Fibroblast of upper back skin (primary cell): ENCODE measurements around the gene EEF2.
"Not testable (repeated sequence)": the region's sequence is repeated elsewhere in the genome, so short reads cannot be mapped to it uniquely, and the experiment has no call there.

Experiments used
- DNase-seq: peaks from one replicate; pipeline ENCODE4 v3.0.0-alpha.2; 2013

EEF2 gene

DNA sequence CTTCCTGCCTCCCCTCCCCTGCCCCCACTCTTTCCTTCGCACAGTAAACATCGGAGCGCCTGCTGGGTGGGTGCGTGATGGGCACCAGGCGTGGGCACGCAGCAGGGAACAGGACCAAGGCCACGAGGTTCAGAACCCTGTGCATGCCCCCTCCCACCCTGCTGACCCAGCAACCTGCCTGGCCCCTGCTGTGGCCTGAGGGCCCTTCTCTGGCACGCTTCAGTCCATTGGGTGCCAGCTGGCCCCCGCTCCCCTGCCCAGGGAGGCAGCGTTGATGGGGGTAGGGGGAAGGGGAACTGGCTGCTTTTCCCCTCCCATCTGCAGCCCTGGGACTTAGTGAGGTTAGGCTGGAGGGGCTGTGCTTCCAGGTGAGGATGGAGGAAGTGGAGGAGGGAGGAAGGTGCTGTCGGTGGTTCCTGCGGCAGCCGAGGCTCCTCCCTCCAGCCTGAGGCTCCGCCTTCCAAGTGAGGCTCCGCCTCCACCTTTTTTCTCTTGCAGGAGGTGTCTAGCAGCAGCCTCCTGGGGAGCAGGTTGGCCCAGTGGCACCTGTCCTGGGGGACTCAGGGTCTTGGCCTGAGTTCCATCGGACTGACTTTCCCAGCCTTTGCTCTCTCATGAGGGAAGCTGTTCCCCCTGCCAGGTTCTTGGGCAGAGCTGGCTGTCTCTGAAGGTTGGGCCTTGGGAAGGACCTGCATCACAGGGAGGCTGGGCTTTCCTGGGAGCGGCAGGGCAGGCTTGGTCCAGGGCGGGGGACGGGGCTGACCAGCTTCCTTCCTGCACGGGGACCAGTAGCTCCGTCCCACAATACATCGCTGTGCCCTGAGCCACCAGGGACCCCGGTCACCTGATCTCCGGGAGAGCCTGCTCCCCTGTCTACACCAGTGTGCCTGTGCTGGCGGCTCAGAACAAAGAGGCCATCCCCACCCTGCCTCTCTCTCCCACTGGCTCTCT is 29.6 kb upstream of the EEF2 start:
- no peak for DNase-seq

DNA sequence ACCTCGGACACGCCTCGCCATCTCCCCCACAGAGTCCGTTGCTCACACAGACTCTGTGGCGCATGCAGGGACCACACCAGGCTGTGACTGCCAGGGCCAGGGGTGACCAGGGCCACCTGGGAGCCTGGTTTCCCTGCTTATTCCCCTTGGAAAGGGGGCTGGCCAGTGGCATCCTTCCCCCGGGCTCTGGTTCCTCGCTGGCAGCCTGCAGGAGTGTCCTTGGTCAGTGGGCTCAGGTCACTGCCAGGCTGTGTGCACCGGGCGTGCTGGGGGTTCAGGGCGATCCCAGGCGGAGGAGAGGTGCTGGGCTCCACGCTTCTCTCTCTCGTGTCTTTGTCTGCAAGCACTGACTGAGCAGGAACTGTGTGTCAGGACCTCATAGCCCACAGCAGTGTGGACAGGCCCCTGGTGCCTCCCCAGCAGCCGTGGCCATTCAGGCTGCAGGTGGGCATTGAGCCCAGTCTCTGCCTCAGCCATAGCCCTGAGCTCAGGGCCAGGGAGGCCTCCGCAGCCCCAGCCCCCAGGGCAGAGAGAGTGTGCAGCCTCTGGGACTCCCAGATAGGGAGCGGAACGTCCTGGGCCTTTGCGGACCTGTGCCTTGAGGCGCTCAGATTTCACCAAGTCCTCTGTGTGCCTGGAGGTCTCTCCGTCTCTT is 28.8 kb upstream of the EEF2 start:
- no peak for DNase-seq

DNA sequence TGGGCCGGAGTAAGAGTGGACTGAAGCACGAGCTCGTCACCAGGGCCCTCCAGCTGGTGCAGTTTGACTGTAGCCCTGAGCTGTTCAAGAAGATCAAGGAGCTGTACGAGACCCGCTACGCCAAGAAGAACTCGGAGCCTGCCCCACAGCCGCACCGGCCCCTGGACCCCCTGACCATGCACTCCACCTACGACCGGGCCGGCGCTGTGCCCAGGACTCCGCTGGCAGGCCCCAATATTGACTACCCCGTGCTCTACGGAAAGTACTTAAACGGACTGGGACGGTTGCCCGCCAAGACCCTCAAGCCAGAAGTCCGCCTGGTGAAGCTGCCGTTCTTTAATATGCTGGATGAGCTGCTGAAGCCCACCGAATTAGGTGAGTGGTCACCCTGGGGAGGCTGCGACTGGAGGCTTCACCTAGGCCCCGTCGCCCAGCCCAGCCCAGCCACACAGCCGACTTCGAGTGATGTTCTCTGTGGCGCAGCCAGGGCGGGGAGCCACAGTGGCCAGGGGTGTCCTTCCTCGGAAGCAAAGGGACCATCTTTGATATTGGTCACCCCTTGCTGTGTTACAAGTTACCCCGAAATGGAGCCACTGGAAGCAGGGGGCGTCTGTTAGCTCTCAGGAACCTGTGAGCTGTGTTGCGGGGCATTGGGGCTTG is 27.8 kb upstream of the EEF2 start:
- DNase-seq: no peak

DNA sequence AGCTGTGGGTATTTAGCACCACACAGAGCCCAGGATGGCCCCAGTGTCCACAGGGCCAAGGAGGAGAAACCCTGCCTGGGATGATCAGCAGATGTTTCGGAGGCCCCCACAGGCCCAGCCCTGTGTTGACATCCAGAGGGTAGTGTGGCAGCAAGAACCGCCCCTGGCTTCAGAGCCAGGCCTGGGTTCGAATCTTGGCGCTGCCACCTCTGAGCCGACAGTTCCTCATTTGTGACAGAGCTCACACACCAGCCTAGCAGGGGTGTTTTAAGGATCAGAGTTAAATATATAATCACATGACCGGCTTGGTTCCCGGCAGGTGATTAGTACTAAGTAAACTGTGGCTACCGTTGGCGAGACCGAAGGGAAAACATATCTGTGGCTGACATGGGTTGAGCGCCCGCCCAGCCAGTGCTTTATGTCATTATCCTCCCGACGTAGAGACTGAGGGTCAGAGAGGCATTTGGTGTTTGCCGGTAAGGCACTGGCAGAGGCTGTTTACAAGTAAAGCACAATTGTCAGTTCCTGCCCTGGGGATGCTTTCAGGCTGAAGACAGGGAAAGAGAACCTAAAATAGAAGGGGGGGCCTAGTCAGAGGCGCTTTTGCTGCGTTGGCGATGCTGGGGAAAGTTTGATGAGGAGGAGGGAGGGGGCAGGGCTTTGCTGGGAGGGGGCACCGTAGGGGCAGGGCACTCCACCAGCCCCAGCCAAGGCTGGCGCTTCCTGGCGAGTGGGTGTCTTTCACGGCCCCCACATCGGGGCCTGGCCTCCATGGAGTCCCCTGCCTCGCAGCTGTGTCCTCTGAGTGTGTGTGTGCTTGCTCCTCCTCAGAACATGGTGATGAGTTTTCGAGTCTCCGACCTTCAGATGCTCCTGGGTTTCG is 27.1 kb upstream of the EEF2 start:
- no peak for DNase-seq

DNA sequence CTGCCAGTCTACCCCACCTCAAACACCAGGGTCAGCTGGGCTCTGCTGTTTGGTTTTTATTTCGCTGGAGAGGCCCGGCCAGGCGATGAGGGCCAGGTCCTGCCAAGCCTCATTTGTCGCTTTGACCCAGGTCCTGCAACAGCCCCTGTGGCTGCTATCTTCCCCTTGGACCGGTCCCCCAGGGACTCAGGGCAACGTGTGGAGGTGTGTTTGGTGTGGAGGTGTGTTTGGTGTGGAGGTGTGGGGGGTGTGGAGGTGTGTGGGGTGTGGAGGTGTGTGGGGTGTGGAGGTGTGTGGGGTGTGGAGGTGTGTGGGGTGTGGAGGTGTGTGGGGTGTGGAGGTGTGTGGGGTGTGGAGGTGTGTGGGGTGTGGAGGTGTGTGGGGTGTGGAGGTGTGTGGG is 26.2 kb upstream of the EEF2 start:
- not testable (repeated sequence) for DNase-seq

DNA sequence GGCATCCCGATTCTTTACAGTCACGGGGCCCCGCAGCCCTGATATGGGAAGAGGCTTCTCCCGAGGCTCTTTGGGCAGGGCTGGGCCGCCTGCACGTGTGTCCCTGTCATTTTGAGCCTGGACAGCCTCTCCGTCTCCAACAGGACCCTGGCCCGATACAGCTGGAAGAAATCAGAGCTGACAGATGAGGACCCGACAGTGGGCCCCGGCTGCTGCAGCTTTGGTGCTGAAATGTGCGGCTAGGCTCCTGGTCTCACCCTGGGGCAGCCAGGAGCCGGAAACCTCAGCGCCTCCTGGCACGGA is 25.5 kb upstream of the EEF2 start:
- no peak for DNase-seq

DNA sequence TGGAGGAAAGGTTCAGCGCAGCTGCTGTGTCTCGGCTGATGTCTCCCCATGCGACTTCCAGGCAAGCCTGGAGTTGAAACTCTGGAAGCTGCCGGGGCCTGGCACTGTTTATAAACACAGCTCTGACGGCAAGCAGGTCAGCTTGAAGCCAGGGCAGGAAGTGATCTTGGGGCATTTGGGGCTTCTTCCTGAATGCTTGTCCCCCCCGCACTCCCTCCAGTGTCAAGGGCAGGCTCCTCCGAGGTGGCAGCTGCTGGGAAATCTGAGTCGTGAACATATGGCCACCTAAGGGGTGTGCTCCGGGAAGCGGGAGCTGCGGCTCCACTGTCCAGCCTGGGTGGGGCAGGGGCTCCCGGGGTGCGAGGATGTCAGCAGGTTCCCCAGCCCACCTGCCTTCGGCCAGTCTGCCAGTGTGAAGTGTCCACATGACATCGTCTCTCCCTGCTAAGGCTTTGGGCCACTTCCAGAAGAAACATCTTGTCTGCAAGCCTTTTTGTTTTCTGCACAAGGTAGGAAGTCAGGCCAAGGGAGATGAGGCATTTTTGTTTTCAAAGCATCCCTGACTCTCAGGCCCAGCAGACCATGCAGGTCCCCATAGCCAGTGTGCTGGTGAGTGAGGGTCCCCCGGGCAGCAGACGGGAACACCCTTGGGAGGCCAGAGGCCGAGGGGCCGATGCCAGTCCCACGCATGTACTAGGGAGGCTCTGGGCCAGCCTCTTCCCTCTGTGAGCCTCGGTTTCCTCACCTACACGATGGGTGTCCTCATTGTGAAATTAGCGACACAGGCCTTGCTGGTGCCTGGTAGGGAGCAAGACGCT is 24.9 kb upstream of the EEF2 start:
- DNase-seq: no peak

DNA sequence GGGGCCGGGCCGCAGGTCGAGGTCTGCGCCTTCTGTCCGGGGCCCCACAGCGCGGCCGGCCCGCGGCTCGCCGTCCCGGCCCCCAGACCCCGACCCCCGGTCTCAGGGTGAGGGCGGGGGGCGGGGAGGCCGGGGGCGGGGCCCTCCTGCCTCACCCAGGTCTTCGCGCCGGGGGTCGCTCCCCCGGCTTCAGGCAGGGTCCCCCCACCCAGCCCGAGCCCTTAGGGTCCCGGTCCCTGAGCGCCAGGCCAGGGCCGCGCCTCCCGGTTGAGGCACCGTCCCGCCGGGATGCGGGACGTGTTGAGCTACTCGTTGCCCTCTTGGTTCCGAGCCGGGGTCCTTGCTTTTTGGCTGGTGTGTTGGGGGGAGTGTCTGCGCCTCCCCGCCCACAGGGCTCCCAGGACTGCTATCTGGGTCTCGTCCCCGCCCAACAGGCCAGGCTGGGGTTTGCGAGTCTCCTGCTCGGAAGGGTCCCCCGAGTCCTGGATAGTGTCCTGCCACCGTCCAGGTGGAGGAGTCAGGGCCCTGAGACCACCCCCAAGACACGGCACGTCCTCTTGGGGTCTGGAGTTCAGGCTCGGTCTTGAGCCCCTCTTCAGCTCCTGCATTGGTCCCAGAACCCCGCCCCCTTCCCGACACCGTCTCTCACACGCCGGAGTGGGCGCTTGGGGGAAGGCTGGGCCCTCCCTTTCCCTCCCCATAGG is 22.7 kb upstream of the EEF2 start:
- DNase-seq: no peak

DNA sequence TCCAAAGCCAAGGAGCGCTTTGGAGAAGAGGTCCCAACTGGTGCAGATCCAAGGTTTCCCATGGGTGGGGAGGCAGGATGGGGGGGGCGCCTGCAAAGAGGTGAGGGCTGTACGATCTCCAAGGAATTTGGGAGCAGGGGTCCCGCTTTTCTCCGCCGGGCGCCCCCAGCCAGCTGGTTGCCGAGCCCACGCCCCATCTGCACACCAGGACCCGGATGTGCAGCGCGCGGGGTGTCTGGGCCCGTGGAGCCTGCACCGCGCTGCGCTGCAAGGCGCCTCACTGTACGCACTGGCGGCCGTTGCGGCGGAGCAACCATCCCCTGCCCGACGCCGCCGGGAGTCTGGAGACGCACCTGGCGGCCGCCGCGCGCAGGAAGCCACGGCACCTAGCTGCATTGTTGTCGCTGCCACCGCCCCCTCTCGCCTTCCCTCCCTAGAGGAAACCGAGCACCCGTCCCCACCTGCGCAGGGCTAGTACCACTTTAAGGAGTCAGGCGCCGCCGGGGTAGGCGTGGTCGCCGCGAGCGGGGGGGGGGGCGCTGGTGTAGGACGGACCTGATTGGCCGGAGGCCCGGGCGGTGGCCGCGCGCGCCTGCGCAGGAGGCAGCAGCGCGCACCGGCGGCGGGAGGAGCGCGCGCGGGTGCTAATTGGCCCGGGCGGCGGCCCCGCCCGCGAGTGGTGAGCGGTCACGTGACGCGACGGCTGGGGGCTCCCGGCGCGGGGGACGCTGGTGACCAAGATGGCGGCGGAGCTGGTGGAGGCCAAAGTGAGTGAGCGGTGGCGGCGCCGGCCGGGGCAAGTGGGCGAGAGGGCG is 22.0 kb upstream of the EEF2 start, which contains the start of gene PIAS4:
Gene PIAS4 (plus strand): TSS at position 716 of the 815 bp plus-strand sequence. CDS start 25 bp downstream, at position 741.
- DNase-seq: peak; percentile 92

DNA sequence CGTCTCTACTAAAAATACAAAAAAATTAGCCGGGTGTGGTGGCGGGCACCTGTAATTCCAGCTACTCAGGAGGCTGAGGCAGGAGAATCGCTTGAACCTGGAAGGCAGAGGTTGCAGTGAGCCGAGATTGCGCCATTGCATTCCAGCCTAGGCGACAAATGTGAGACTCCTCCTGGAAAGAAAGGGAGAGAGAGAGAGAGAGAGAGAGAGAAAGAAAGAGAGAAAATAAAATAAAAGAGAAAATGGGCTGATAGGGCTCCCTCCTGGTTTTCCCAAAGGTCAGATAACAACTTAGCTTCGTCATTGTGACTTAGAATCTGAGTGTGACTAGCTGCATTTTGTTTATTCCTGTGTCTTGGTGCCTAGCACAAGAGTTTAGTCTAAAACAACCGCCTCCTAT is 20.2 kb upstream of the EEF2 start:
- not testable (repeated sequence) for DNase-seq

DNA sequence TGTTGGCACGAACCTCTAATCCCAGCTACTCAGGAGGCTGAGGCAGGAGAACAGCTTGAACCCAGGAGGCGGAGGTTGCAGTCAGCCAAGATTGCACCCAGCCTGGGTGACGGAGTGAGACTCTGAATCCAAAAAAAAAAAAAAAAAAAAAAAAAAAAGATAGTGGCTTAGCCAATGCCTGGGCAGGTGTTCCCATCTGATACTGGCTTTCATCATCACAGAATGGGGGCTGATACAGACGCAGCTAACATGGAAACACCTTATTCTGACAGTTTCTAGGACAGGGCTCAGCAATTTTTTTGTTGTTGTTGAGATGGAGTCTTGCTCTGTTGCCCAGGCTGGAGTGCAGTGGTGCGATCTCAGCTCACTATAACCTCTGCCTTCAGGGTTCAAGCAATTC is 15.5 kb upstream of the EEF2 start:
- not testable (repeated sequence) for DNase-seq

DNA sequence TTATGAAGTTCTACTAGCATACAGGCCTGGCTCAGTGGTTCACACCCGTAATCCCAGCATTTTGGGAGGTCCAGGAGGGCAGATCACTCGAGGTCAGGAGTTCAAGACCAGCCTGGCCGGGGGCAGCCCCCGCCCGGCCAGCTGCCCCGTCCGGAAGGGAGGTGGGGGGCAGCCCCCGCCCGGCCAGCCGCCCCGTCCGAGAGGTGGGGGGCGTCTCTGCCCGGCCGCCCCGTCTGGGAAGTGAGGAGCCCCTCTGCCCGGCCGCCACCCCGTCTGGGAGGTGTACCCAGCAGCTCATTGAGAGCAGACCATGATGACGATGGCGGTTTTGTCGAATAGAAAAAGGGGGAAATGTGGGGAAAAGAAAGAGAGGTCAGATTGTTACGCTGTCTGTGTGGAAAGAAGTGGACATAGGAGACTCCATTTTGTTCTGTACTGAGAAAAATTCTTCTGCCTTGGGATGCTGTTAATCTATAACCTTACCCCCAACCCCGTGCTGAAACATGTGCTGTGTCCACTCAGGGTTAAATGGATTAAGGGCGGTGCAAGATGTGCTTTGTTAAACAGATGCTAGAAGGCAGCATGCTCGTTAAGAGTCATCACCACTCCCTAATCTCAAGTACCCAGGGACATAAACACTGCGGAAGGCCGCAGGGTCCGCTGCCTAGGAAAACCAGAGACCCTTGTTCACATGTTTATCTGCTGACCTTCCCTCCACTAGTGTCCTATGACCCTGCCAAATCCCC is 13.6 kb upstream of the EEF2 start:
- DNase-seq: not testable (repeated sequence)

DNA sequence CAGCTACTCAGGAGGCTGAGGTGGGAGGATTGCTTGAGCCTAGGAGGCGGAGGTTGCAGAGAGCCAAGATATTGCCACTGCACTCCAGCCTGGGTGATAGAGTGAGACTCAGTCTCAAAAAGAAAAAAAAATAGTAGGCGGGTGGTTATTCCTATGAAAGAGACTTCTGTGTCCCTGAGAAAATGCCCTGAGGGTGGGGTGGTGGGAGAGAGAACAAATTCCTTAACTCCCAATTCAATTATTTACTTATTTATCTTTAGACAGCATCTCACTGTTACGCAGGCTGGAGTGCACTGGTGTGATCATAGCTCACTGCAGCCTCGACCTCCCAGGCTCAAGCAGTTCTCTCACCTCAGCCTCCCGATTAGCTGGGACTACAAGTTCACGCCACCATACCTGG is 10.3 kb upstream of the EEF2 start:
- no peak for DNase-seq

DNA sequence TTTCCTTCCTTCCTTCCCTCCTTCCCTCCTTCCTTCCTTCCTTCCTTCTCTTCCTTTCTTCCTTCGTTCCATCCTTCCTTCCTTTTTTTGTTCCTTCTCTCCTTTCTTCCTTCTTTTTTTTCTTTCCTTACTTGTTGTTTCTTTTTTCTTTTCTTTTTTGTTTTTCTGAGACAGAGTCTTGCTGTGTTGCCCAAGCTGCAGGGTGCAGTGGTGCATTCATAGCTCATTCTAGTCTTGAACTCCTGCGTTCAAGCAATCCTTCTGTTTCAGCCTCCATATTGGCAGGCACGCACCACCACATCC is 5.5 kb upstream of the EEF2 start:
- no peak for DNase-seq

DNA sequence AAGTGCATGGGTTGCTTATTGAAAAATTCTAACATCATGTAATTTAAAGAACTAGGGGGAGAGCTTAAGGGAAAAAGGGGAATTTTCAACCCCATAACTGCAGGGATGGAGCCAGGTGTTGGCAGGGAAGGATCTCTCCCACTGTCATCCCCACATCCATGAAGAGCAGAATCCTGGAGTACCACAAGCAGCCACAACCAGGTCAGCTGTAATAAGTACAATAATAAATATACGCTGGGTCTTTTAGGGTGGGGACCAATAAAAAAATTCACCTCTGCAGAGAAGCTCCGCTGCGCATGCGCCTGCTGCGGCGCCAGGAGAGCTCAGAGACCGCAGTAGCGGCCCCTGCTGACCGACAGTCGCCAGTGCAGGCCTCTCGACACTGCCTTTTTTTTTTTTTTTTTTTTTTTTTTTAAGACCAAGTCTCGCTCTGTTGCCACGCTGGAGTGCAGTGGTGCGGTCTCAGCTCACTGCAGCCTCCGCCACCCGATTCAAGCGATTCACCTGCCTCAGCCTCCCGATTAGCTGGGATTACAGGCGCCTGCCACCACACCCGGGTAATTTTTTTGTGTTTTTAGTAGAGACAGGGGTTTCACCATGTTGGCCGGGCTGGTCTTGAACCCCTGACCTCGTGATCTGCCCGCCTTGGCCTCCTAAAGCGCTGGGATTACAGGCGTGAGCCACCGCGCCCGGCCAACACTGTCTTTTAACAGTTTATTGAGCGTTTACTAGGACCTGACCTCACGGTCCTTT is 2.5 kb upstream of the EEF2 start:
- DNase-seq: peak; percentile 81

DNA sequence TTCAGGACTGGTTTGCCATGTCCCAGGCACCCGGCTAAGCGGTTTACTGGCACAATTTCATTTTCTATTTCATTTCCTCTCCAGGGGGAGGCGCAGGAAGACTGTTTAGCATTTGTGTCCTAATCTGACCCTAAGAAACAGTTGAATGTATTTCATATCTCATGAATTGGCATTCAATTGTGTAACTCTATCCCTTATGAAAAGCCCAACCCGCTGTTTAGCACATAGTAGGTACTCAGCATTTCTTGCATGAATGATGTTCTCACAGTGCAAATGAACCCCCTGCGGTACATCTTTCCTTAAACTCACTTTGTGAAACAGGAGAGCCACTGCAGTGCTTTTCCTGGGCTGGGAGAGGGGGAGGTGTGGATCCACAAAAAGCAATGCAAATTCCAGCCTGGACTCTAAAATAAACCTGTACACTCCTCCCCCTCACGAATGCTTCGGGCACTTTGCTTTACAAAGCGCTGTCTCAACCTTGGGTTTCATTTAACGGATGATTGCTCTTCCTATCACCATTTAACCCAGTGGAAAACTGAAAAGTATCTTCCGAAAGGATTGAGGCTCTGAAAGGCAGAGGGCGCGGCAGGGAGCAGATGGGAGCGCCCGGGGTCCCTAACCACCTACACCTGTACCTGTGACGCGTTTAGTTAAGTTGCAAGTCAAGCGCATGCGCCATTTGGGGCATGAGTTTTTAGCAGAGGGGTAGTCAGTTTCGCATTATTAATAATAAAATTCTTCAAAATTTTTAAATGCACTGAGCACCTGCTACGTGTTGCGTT is 1.2 kb upstream of the EEF2 start:
- peak; percentile 80 for DNase-seq

DNA sequence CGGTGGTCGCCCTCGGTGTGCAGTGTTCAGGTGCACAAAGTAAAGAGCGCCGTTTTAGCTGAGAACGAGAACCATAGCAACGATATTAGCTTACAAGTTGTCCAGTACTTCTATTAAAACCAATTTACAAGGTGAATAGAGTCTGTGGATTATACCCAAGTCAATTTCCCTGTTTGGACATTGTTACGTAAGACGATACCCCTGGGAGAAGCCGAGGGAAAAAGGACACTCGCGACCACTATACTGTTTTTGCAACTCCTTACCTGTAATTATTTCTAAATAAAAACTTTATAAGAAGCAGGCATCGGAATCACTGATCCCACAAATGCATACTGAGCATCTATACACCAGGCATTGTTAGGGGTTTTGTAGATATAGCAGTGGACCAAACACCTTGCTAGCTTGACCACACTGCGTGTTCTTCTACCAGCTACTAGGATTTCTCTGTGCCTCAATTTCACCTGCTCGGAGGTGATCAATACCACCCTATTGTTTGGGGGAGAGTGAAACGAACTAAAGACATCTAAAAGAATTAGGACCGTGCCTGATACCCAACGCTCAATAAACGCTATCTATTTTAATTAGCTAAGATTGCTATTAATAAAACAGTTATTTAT is 488 bp upstream of the EEF2 start:
- no peak for DNase-seq

DNA sequence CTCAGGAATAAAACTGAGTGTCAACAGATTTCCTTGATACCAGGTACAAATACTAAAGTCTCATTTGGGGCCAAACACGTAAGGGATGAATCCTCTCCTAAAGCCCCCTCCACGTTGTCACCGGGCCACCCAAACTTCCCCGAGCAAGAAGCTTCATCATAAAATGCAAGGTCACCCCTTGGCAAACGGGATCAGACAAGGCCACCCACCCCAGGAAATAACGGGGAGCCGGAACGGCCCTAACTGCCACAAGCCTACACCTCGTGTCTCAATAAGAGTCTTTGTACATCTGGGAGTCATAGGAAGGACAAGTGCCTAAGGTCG is 717 bp downstream of the EEF2 start:
- no peak for DNase-seq
